Hindlimb muscle (tissue), 1 donor: ENCODE results near the gene ALAS1. TPM values are rescaled to one million over a fixed set of nuclear protein-coding genes. Genes with fewer than 3 reads are reported as not detected.

ENCODE experiments used
- DNase-seq: peaks from one replicate; pipeline ENCODE4 v3.0.0-alpha.2; 2013
- polyA plus RNA-seq: library from polyadenylated mRNA; unstranded; fragments of 120-200 nt; gene quantifications from one replicate; pipeline ENCODE4 v1.2.1, GENCODE V29; 2013; ENCODE audit not compliant: insufficient read length

The ALAS1 gene
- polyA plus RNA-seq, 1 donor = 30.2 TPM

GRCh38 chr3:52200981-52201679, 3.2 kb downstream of the ALAS1 start:
- no peak for DNase-seq

GRCh38 chr3:52202384-52203077, 4.6 kb downstream of the ALAS1 start:
- no peak for DNase-seq

DNA sequence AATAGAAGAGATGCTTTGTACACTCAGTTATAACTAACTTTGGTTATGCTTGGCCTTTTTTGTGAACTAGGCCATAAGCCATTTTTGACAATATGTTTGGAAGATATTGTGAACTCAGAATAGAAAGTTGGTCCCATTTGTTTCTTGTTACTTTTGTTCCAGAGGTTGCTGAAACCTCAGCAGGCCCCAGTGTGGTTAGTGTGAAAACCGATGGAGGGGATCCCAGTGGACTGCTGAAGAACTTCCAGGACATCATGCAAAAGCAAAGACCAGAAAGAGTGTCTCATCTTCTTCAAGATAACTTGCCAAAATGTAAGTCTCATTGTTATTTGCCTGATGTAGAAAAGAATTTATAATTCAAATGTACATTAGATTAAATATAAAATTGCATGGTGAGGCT, 5.7 kb downstream of the ALAS1 start:
- DNase-seq = no peak

- no peak for DNase-seq
Observed at GRCh38 chr3:52204337-52205073, 6.5 kb downstream of the ALAS1 start.

GRCh38 chr3:52205727-52206372, 7.9 kb downstream of the ALAS1 start:
- DNase-seq = no peak

- DNase-seq = no peak
Observed at GRCh38 chr3:52208556-52208955, 10.6 kb downstream of the ALAS1 start.

DNA sequence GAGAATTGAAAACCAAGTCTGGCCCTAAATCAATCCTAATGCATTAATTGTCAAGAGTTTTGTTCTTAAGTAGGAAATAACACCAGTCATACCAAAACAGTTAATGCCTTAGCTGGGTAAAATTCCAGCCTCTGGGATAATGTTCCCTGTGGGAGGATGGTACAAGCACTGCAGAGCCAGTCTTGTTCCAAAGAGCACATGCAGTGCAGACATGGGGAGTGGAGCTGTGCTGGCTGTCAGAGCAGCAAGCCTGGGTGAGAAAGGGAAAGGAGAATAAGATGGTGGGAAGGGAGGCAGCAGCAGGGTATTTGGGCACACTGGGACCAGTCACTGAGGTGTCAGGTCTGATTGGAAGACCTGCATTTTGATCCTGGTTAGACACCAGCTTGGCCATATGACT, 12.1 kb downstream of the ALAS1 start:
- DNase-seq = no peak

DNA sequence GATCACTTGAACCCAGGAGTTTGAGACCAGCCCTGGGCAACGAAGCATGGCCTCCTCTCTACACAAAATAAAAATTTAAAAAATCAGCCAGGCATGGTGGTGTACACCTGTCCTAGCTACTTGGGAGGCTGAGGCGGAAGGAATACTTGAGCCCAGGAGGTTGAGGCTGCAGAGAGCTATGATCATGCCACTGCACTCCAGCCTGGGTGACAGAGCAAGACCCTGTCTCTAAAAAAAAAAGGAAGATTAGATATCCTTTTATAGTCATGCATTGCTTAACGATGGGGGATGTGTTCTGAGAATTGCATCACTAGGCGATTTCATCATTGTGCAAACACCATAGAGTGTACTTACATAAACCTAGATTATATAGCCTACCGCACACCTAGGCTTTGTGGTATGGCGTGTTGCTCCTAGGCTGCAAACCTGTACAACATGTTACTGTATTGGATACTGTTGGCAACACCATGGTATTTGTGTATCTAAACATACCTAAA, 12.6 kb downstream of the ALAS1 start:
- no peak for DNase-seq

- DNase-seq = no peak
Observed at GRCh38 chr3:52211268-52211891, 13.4 kb downstream of the ALAS1 start.

DNA sequence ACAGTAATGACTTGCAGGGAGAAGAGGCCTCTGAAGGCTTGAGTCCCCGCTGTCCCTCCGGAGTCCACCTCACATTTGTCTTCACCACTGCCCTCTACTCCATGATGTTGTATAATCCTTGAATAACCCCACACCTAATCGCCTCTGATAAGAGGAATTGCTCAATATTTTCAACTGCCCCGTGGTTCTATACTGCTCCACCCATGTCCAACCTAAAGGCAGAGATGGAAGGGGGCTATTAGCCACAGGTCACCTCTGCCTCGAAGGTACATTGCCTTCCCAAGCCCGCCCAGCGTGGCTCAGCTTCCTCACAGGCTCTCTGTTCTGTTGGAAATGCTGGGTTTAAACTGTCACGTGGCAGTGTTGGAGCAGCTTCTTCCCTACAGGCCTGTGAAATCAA, 15.0 kb downstream of the ALAS1 start:
- no peak for DNase-seq

- DNase-seq = no peak
Observed at GRCh38 chr3:52213901-52214300, 15.9 kb downstream of the ALAS1 start.

GRCh38 chr3:52215351-52215750, 17.4 kb downstream of the ALAS1 start:
- no peak for DNase-seq

GRCh38 chr3:52216585-52217408, 18.8 kb downstream of the ALAS1 start:
- peak; percentile 63 for DNase-seq

DNA sequence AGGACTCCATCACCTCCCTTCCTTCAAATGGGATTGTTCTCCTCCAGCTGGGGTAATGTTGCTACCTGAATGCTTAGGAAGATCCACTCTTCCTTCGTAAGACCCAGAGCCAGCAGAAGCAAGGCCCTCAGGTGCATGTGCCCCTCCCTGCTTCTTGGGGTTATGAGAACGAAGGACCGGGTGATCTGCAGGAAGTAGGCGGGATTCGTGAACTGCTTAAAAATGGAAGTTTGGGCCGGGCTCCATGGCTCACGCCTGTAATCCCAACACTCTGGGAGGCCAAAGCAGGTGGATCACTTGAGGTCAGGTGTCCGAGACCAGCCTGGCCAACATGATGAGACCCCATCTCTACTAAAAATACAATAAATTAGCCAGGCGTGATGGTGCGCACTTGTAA, 19.4 kb downstream of the ALAS1 start:
- DNase-seq = no peak

GRCh38 chr3:52218026-52218425, 20.1 kb downstream of the ALAS1 start:
- DNase-seq = no peak

DNA sequence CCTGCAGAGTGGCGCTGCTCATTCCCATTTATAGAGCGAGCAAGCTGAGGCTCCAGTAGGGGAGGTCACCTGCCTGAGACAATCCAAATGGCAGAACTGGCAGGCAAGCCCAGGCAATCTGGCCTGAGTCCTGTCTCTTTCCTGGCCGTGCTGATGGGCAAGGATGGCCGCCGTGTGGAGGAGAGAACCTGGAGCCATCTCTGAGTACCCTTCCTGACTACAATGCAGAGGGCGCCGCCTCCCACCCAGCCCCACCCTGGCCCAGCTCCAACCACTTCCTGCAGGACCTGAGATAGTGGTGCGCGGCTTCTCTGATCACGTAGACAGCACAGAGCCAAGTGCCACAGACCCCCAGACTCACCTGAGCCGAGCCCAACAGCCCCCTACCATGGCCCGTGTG, 20.5 kb downstream of the ALAS1 start:
- DNase-seq = no peak

DNA sequence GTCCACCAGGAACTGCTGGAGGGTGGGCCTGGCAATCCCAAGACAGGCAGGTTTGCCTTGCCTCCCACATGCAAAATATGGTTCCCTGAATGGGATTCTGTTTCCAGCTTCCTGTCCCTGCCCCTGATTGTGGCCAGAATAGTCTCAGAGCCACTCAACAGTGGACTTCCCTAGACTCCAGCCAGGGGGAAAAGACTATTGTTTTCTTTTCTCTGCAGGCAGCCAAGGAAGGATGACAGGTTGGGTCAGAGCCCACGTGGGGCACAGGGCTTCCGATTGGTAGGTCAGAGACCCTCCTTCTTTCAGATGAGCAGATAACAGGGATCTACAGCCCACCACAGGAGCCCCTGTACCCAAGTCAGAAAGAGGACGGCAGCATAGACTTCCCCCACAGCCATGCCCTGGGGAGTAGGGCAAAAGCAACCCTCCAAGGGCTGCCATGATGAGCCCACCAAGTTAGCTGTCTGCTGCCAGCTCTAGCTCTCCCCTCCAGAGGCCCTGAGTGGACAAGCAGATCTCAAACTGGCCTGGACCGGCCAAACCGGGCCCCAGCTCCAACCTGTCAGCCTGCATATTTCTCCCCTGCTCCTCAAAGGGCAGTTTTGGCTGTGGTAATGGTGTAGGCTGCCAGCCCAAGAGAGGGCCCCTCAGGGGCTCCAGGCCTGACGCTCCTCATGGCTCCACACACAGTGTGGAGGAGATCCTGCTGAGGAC, 21.1 kb downstream of the ALAS1 start:
- no peak for DNase-seq

- DNase-seq = peak; percentile 85
Observed at GRCh38 chr3:52220380-52221026, 22.5 kb downstream of the ALAS1 start.

- no peak for DNase-seq
Observed at GRCh38 chr3:52221141-52221562, 23.2 kb downstream of the ALAS1 start.
